CD4-positive, alpha-beta T cell treated with Interleukin-15 for 4 hours (primary cell): Measurements from ENCODE around the gene PHACTR2.

Source experiments
- DNase-seq: peaks from one replicate; pipeline ENCODE4 v3.0.0-alpha.2; 2020; ENCODE audit warnings: low spot score

The PHACTR2 gene

DNA sequence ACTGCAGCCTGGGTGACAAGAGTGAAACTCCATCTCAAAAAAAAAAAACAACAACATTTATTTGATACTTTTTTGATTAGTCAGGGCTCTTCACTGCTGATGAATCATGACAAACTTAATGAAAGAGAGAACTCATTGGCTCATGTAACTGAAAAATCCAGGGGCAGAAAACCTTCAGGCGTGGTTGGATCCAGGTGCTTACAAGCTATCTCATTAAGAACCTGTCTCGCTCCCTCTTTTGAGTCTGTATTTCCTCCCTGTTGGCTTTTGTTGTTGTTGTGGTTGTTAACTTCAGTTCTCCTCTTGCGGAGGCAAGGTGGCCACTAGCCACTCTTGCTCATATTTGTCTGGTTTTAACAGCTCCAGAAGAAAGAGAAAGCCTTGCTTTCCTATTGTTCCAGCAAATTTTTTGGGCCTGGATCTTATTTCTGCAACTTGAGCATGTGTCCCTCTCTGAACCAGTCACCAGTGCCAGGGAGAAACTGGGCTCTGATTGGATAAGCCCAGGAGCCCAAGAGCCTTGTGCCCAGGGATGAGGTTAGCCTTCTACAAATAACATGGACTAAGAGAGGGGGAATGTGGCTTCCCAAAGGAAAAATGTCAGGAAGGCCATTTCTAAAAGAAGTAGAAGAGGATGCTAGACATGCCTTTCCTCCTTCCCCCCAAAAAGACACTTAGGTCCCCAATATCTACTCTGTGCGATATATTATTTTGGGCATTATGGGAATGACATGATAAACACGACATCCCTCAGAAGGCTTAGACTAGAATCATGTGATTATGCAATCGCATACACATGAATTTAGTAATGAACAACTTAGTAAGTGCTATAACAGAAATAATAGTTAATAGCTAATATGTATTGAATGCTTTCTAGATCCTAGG is 64.5 kb downstream of the PHACTR2 start:
- DNase-seq, result no peak

DNA sequence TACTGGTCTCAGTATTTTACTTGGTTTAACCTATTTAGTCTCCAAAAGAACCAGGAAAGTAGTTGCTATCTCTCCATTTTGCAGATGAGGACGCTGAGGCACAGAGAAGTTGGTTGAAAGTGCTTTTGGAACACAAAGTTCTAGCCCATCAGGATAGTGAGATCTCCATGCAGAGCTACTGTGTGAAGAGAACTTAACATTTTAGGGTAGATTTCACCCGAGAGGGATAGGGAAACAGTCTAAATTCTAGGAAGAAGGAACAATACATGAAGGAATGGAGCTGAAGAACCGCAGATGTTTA is 65.1 kb downstream of the PHACTR2 start:
- no peak for DNase-seq

DNA sequence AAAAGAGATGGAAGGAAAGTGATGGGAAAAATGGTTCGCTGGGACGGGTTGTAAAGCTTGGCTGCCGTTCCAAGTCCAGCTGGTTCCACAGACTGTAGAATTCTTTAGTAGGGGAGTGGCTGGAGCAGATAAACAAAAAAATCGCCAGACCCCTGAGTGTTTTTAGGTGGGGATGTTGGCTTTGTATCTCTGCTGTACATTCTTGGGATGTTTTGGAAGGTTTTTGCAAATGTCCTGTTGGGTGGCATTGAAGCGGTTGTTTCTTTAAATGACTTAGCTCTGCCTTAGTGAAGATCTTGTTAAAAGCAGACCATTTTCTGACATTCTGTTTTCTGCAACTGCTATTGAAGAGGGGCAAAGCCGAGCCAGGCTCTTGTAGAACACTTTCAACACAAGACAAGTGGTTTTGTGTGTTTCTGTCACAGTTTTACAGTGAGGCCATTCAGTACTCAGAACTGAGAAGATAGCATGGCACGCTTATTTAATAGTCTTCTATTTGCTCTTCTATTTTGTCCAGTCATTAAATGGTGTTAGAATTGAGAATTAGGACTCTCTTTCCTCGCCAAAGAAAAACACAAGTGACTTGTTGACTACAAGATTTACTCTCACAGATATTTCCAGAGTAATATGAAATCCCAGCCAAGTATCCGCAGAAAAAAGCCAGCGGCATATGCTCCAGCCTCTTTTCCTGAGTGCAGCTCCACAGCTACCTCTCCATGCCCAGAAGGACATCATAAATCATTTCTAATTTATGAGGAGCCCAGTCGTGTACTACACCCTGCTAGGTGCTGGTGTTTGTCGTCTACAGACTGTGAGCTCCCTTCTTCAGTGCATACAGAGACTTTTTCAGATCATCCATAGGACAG is 65.8 kb downstream of the PHACTR2 start:
- no peak for DNase-seq

DNA sequence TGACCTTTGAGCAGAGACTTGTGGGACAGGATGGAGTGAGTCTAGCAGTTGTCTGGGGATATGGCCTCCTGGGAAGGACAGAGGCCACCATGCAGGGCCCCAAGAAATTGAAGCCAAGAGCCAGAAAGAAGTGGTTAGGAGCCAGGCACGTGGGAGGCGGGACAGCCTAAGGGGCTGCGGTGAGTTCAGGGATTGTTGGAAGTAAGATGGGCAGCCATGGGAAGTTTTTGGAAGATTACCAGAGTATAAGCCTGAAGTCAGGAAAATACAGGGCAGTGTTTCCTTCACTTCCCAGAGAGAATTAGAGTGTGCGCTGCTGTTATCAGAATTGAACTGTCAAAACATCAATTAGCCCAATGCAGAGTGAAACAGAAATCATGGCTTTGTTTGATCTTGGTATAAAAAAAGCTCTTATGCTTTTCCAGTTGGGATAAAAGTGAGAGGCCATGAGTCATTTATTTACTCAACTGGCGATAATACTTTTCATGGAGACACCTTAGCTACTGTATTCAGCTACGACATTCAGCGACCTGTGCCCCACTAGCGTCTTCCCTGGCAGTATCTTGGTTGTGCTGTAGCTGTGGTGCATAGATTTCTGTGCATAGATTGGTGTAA is 66.9 kb downstream of the PHACTR2 start:
- DNase-seq, result no peak

DNA sequence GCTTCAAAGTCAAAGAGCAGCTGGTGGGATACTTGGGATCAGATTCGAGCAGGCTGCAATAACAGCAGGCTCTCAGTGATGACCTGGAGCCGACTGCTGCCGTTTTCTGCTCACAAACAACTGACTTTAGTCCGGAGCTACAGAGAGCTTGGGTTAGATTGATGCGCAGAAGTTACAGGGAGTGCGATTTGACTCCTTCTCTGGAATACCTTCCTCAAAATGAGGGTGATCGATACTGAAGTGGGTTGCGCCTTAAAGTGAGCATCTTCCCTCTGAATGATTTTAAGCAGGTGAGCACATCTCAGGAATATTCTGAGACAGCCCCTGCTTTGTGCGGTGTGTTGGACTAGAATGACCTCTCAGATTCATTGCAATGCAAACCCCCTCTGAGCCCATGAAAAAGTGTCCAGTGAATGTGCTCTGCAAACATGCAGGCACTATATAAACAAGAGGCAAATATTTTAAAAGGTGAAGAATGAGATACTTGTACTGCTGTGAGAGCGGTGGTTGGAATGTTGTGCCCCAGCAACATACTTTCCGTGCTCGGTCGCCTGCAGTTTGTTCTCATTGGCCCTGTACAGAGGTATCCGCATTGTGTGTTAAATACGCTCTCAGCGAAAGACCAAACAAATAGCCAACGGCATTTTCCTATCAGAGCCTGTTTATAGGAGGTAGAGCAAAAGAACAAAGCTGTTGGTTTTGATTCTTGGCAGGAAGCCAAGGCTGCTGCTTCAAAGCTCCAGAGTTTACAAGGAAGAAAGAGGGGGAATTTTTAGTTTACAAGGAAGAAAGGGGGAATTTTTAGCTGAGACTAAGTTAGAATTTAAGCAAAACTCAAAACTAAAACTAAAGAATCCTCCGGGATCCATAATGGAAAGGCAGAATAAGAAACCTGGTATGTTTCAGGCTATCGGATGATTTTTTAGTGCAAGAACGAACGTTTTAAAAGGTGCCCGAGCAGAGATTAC is 67.7 kb downstream of the PHACTR2 start:
- no peak for DNase-seq

DNA sequence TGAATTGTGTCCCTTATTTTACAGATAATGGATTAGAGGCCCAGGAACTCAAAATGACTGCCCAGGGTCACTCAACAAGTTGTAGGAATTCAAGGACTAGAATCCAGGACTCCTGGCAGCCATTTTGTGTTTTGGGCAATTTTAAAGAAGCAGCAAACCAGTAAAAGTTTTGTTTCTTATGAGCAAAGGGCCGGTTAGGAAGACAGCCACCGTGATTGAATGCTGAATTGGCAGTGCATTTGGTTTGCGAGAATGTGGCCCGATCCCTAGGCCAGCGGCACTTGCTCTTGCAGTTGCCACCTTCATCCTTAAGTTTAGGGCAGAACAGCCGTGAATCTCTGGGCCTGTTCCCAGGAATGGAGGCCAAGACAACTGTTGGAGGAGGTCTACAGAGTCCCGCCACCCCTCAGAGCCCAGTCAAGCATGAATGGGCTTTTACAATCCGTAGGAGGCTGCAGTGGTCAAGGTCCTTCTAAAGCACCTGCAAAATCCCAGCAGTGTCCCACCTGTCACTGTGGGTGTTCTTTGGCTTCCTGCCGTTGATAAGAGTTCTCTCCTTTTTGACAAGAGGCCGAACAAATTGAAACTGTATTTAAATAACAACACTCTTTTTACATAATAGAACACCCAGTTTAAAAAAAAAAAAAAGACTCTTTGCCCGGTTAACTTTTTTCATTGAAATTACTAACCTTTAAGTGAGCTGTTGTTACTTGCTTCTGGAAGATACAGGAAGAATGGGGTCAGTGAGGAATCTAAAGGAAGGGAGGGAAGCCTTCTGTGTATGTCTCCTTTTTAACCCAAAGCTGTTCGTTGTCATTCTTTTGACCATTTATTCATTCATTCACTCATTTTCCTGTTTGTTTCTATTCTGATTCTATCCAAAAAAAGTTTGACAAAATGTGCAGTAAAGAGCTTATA is 68.7 kb downstream of the PHACTR2 start:
- DNase-seq, result no peak

DNA sequence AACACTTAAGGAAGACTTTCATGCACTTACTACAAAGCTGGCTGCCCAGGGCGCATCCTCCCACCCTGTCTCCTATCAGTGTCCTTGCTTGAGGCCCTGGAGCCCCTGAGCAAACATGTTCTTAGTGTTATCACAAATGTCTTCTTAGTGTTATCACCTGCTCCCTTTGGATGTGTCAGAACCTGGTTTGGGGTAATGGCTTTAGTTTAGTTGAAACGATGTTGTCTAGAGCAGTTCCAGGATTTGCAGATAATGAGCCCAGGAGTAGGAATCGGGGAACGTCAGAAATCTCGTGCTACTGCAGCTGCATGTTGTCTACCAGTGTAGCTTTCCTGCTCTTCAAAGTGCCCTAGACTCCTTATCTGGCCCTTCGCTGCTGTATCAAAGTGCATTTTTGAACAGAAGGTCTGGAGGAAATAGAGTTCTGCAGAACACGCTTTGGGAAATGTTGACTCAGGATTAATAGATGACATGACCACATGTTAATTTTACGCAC is 69.6 kb downstream of the PHACTR2 start:
- no peak for DNase-seq

DNA sequence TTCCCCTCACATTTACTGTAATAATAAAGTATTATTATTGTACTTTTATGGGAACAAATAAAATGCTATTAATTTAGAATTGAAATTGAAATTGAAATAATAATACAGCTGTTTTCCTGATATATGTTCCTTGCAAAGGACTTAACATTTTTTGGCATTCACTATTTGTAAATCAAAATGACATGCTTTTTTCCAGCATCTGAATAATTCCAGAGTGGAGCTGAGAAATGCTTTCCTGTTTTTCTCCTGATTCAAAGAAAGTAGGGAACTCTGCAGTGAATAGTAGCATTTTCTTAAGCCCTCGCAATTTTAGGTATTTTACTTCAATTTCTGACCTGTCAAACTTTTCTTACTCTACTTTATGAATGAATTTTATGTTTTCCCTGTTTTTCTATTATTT is 72.1 kb downstream of the PHACTR2 start:
- DNase-seq, result no peak

DNA sequence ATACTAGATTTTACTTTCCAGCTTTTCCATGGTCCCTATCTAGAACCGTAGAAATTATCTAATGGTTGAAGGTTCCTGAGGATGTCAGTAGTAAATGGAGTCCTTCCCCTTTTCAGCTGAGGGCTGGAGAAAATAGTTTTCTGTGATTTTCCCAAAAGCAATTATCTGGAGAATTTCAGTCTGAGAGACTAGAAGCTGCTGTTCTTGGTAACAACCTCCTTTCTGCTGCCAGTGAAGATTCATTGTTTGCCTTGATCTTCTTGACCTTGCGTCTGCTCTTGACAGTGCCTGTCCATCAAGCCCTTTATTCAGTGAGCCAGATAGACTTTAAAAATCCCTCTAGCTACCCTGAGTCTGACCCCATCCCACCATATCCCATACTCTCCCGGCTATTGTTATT is 73.1 kb downstream of the PHACTR2 start:
- DNase-seq, result no peak

DNA sequence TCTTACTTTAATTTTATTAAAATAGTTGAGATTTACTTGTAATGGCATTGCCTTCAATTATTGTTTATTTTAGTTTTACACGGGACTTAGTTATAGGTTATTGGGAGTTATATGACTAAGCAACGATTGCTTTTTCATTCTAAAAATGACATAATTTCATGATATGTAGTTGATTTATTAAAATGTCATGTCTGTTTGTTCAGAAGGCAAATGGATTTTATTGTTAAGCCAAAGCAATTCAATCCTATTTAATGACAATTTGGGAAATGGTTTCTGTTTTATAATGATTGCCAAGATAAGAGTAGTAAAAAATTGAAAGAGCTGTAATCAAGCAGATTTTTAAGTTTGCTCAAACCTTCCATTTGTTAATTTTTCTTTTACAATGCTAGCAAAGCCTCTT is 74.7 kb downstream of the PHACTR2 start:
- no peak for DNase-seq

DNA sequence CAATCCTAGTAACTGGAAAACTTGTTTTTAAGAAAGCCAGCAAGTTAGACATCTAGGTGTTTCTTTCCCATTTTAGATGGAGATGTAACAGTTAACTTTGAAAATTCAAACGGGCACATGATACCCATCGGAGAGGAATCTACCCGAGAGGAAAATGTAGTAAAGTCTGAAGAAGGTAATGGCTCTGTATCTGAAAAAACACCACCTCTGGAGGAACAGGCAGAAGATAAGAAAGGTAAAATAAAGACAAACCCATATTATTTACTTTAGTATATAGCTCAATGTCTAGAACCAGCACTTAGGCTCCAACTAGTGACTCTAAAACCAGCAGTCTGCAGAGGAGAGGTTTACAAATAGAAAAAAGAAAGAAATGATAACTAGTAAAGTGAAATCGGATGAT is 75.9 kb downstream of the PHACTR2 start:
- no peak for DNase-seq

DNA sequence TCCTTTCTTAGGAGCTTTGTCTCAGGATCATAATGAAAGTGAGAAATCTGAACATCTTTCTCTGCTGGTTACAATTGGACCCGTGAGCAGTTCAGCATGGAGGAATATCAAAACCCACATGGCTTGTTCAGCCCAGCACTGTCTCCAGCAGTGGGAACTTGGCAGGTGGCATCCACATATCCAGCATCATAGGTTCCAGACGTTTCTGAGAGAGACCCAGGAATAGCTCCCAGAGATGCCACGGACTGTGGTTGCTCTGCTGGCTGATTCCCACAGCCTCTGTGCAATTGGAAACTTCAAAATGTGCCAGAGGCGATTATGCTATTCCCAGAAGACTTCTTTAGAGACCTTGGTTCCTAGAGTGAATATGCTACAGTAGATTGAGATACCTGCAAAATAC is 76.4 kb downstream of the PHACTR2 start:
- DNase-seq, result no peak

DNA sequence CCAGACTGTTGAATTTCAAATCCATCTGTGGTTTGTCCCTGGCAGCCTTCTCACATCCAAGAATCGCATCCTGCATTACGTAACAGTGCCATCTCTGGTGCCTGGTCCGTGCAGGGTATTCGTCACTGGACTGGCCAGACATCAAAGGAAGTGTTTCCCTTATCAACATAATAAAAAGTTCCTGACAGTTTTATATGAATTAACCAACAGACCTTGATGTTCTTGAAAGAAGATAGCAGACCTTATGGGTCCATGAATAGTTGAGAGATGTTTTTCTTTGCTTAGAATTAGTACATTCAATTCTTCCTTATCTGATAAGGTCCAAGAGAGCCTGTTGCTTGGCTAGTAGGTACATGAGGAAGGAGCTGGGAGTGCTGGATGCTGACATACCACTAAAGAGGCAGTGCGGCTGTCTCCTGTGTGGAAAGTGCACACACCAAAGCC is 77.6 kb downstream of the PHACTR2 start:
- no peak for DNase-seq

DNA sequence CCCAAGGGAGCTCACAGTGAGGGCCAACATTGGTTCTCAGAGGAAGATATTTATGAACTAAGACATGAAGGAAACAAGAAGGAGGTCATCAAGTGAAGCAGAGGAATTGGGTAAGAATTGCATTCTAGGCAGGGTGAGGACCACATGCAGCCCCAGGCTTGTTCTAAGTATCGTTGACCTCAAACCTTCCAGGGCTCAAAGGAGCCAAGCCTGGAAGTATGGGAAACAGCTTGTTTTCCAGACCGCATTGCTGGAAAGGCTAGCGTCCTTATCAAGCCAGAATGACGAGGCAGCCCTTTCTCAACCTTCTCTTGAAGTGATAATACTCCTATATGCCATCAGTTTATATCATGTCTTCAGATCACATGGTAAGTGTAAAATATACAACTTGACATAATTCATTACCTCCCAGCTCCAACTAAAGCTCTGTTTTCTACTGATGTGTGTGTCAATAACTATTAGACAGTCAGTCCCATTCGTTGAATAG is 79.6 kb downstream of the PHACTR2 start:
- DNase-seq, result no peak

DNA sequence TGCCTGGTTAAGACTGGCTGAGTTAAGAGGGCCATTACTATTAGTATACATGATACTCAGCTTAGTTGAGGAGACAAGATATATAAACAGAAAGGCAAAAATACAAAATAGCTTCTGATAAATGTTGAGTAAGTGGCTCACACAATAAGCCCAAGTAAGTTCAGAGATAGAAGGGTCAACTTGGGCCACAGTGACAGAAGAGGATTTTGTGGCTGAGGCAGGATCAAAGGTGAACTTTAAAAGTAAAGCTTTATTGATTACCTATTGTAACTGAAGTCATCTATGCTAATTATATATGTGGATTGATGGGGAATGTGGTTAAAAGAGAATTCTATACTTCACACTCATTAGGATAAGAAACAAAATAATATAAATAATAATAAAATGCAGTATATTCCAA is 80.8 kb downstream of the PHACTR2 start:
- DNase-seq, result no peak

DNA sequence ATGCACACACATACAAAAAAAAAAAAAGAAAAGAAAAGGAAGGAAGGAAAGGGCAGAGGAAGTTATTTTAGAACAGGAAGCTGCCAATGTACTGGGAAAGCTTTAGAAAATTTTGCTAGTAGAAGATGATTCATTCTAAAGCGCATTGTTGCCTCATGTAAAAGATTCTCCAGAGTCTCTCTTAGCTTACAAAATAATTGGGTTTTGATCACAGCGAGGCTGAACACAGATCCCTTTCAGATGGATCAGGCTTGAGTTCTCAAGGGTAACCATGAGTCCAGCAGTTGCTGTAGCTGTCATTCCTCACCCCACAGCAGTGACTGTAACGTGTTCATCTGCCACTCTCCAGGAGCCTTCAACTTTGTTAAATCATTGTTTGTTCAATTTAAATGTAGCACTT is 81.9 kb downstream of the PHACTR2 start:
- no peak for DNase-seq

DNA sequence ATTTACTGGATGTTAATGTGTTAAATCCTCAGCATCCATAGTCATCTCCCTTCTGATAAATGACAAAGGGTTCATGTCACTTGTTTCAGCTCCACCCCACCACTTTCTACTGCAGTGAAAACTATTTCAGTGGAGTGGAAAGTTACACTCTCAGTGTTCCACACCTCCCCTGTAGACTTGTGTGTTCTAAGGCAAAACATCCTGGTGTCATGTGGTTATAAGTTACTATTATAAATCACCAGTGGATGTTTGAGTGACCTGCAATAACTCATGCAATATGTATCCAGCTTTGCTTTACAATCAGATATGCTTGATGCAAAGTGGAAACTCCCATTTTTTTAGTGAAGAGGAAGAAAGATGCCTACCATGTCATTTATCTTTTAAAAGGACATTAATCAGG is 83.3 kb downstream of the PHACTR2 start:
- no peak for DNase-seq

DNA sequence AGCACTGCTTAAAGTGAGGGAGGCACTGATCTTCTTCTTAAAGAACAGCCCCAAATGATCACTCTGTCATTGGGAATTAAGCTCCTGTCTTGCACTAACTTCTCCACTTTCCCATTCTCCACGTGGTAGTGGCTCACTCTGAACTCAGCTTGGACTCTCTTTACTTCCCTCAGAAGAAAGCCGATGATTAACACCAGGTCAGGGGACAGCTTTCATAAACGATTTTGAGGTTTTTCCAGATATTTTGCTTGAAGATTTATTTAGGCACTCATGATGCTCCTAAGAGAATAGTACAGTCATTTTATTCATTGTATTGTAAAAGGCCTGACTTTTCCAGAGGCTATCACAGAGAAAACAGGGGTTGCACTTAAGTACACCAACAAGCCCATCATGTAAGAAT is 84.4 kb downstream of the PHACTR2 start:
- DNase-seq, result no peak

DNA sequence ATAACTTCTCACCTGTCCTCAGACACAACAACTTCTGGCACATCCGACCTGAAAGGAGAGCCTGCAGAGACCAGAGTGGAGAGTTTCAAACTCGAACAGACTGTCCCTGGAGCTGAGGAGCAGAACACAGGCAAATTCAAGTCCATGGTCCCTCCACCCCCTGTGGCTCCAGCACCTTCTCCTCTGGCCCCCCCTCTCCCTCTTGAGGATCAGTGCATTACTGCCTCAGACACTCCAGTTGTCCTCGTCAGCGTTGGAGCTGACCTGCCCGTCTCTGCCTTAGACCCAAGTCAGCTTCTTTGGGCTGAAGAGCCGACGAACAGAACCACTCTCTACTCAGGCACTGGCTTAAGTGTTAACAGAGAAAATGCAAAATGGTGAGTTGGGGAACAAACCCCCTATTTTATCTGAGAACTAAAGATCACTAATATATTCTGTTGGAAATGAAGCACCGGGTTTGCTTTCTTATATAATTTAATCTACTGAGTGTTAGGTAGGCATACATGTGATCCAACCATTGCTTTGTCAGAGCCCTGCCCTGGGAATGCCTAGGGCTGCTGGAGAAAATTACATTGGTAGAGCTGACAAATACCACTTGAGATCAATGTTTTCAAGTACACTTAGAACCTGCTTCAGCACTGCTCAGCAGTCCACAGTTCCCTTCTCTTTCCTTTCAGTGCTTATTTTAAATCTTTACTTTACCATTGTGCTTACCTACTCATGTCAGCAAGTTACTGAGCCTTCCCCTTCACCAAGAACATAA is 87.8 kb downstream of the PHACTR2 start:
- DNase-seq, result no peak

DNA sequence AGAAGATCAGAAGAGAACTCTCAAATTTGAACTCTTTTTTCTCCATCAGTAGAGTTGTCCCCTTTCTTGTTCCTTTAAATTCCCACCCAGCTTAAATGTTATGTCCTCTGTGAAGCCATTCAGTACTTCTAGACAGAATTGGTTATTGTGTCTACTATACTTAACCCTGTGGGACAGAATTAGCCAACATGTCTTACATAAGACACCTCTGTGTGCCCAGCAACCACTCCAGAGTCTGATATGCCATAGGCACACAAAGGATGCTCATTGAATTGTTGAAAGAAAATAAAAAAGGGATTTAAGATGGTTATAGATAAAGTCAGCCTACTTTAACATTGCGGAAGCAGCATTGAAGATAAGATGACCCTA is 88.4 kb downstream of the PHACTR2 start:
- DNase-seq, result no peak
